Keratinocyte (primary cell): ENCODE results near the gene SLU7. TPM values are rescaled to one million over a fixed set of nuclear protein-coding genes. Genes with fewer than 3 reads are reported as not detected.

Experiments used
- DNase-seq: peaks from one replicate; pipeline ENCODE4 v3.0.0-alpha.2; 2011; ENCODE audit warnings: low read depth, missing footprints, low spot score
- FAIRE-seq: peaks from 2 replicates; lab custom pipeline; 2011; peaks lifted over from hg19 to GRCh38; lab: Jason Lieb, UNC
- H2AFZ ChIP-seq: 2 replicates; pipeline ENCODE4 v1.6.0; 2012; ENCODE audit warnings: low read length, control low read depth, inconsistent platforms; ENCODE audit not compliant: control insufficient read depth
- H3K27ac ChIP-seq: 2 replicates; pipeline ENCODE4 v1.5.1; 2011; ENCODE audit warnings: low read length; ENCODE audit not compliant: control insufficient read depth, insufficient read depth
- H3K27me3 ChIP-seq: 3 replicates; pipeline ENCODE4 v1.6.0; 2011; ENCODE audit warnings: low read length; ENCODE audit not compliant: control insufficient read depth, insufficient read depth; ENCODE audit errors: extremely low read depth
- H3K36me3 ChIP-seq, 2 experiments: 2 replicates in 1 of 2; 3 replicates in 1 of 2; pipeline ENCODE4 v1.5.1; 2011; ENCODE audit warnings: low read length in 2 of 2, mild to moderate bottlenecking in 1 of 2; ENCODE audit not compliant: control insufficient read depth in 2 of 2, insufficient read depth in 2 of 2; ENCODE audit errors: extremely low read depth in 1 of 2
- H3K4me1 ChIP-seq: 3 replicates; pipeline ENCODE4 v1.5.1; 2011; ENCODE audit warnings: low read length; ENCODE audit not compliant: control insufficient read depth, insufficient read depth; ENCODE audit errors: extremely low read depth
- H3K4me2 ChIP-seq: 3 replicates; pipeline ENCODE4 v1.6.0; 2011; ENCODE audit warnings: low read depth, low read length; ENCODE audit not compliant: control insufficient read depth, insufficient read depth; ENCODE audit errors: extremely low read depth
- H3K4me3 ChIP-seq, 3 experiments: fragments of 200-600 bp in 1 of 3; sonication (generic) in 1 of 3; 2 replicates in 2 of 3; 3 replicates in 1 of 3; pipeline ENCODE4 v1.5.1; 2011 to 2016; ENCODE audit warnings: low read length in 3 of 3, mild to moderate bottlenecking in 3 of 3, control low read depth in 2 of 3, inconsistent platforms in 1 of 3, low read depth in 1 of 3, mixed read lengths in 1 of 3, mixed run types in 1 of 3, moderate library complexity in 1 of 3; ENCODE audit not compliant: control insufficient read depth in 2 of 3, insufficient read depth in 2 of 3; ENCODE audit errors: extremely low read depth in 1 of 3
- H3K79me2 ChIP-seq: 2 replicates; pipeline ENCODE4 v1.6.0; 2012; ENCODE audit warnings: low read length; ENCODE audit not compliant: control insufficient read depth, insufficient read depth
- H3K9ac ChIP-seq: 3 replicates; pipeline ENCODE4 v1.6.0; 2011; ENCODE audit warnings: low read length; ENCODE audit not compliant: control insufficient read depth, insufficient read depth; ENCODE audit errors: extremely low read depth
- H3K9me1 ChIP-seq: 3 replicates; pipeline ENCODE4 v1.6.0; 2011; ENCODE audit warnings: low read length; ENCODE audit not compliant: control insufficient read depth, insufficient read depth; ENCODE audit errors: extremely low read depth
- H3K9me3 ChIP-seq: 2 replicates; pipeline ENCODE4 v1.5.1; 2012; ENCODE audit warnings: low read depth, low read length; ENCODE audit not compliant: control insufficient read depth
- H4K20me1 ChIP-seq: 3 replicates; pipeline ENCODE4 v1.6.0; 2011; ENCODE audit warnings: low read length; ENCODE audit not compliant: control insufficient read depth, insufficient read depth; ENCODE audit errors: extremely low read depth
- EZH2 ChIP-seq: IDR thresholded peaks from one replicate; pipeline ENCODE4 v1.6.1; 2012; ENCODE audit warnings: inconsistent platforms, mild to moderate bottlenecking, low read length, moderate library complexity
- dilution Hi-C: fragments of 300-500 bp; cut with MboI; formaldehyde crosslinking; loops from one replicate; pipeline ENCODE4 v1.7.0; 2020; ENCODE audit warnings: low sequenced_read_pairs; ENCODE audit not compliant: extremely low pct_ligation_motif_present
- polyA plus RNA-seq, 5 experiments: library from polyadenylated mRNA; depleted of rRNA in 3 of 5; stranded (reverse) in 3 of 5; stranded (forward) in 1 of 5; unstranded in 1 of 5; fragments of >200 nt; gene quantifications; 1 replicate in 1 of 5; 2 replicates in 3 of 5; 3 replicates in 1 of 5; pipeline versions ENCODE4 v1.2.1 to v1.2.3, GENCODE V29; 2011 to 2012; ENCODE audit warnings: missing spikeins in 2 of 5, low read depth in 1 of 5, low replicate concordance in 1 of 5
- TF ChIP-seq, protein P1 (sequence below), 3 experiments: IDR thresholded peaks in 1 of 3; conservative IDR thresholded peaks in 1 of 3; optimal IDR thresholded peaks in 1 of 3; 2 replicates in 2 of 3; 3 replicates in 1 of 3; pipeline versions ENCODE3 to v1.5.1; 2011; ENCODE audit warnings: low read length in 3 of 3, mild to moderate bottlenecking in 3 of 3, moderate library complexity in 2 of 3, control low read depth in 1 of 3, inconsistent platforms in 1 of 3; ENCODE audit not compliant: insufficient read depth in 2 of 3; ENCODE audit errors: extremely low read depth in 1 of 3

Gene SLU7
- polyA plus RNA-seq, 1 donor (not counting 4 experiments of a cell fraction or from before 2014, with no cell fraction given) = 29.7 TPM

- Histone ChIP-seq H3K4me1 (no peaks in the 10 kb centered on the region), H3K27me3 (peaks cover 12% of the 10 kb centered on the region), H4K20me1 (no peaks in the 10 kb centered on the region), H3K4me3 (no peak overlapping the region), H3K36me3 (no peaks in the 10 kb centered on the region), H3K9me3 (no peaks in the 10 kb centered on the region), H2AFZ (no peak overlapping the region), H3K9ac (no peak overlapping the region), H3K27ac (no peak overlapping the region), H3K9me1 (no peaks in the 10 kb centered on the region), H3K79me2 (no peaks in the 10 kb centered on the region), H3K4me2 (no peak overlapping the region)
- FAIRE-seq (no peak), DNase-seq (no peak)
- TF ChIP-seq, protein P1, sequence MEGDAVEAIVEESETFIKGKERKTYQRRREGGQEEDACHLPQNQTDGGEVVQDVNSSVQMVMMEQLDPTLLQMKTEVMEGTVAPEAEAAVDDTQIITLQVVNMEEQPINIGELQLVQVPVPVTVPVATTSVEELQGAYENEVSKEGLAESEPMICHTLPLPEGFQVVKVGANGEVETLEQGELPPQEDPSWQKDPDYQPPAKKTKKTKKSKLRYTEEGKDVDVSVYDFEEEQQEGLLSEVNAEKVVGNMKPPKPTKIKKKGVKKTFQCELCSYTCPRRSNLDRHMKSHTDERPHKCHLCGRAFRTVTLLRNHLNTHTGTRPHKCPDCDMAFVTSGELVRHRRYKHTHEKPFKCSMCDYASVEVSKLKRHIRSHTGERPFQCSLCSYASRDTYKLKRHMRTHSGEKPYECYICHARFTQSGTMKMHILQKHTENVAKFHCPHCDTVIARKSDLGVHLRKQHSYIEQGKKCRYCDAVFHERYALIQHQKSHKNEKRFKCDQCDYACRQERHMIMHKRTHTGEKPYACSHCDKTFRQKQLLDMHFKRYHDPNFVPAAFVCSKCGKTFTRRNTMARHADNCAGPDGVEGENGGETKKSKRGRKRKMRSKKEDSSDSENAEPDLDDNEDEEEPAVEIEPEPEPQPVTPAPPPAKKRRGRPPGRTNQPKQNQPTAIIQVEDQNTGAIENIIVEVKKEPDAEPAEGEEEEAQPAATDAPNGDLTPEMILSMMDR (optimal IDR thresholded peaks at IDR 0.05 in 1 of 3, IDR thresholded peaks at IDR 0.05 in 1 of 3, conservative IDR thresholded peaks at IDR 0.05 in 1 of 3; ENCODE audit: extremely low read depth in 1 of 3, insufficient read depth in 2 of 3, low read length in 3 of 3) = no peak
- TF ChIP-seq EZH2 = no peak
- dilution Hi-C loops = no loop called here
Observed at GRCh38 chr5:160452795-160453194, 33.9 kb upstream of the SLU7 start.

- TF ChIP-seq EZH2 = no peak
- TF ChIP-seq, protein P1 (optimal IDR thresholded peaks at IDR 0.05 in 1 of 3, IDR thresholded peaks at IDR 0.05 in 1 of 3, conservative IDR thresholded peaks at IDR 0.05 in 1 of 3; ENCODE audit: extremely low read depth in 1 of 3, insufficient read depth in 2 of 3, low read length in 3 of 3) = no peak
- dilution Hi-C loops = no loop called here
- Histone ChIP-seq H3K27me3 (peaks cover 12% of the 10 kb centered on the region), H3K4me1 (no peaks in the 10 kb centered on the region), H2AFZ (no peak overlapping the region), H3K79me2 (no peaks in the 10 kb centered on the region), H3K27ac (no peak overlapping the region), H3K4me2 (no peak overlapping the region), H4K20me1 (no peaks in the 10 kb centered on the region), H3K9ac (no peak overlapping the region), H3K36me3 (no peaks in the 10 kb centered on the region), H3K9me1 (no peaks in the 10 kb centered on the region), H3K9me3 (no peaks in the 10 kb centered on the region), H3K4me3 (no peak overlapping the region)
- FAIRE-seq = no peak
- DNase-seq = no peak
Observed at GRCh38 chr5:160452036-160452435, 33.2 kb upstream of the SLU7 start.
